Mesothelial cell of epicardium (in vitro differentiated cells): ENCODE results near the gene FAM184B. TPM values are rescaled to one million over a fixed set of nuclear protein-coding genes. Genes with fewer than 3 reads are reported as not detected.

Source experiments
- DNase-seq, 2 experiments: peaks; one replicate each; pipeline ENCODE4 v3.0.0; 2021; ENCODE audit warnings: low spot score in 2 of 2; ENCODE audit not compliant: unreplicated experiment in 2 of 2
- H3K27ac Mint-ChIP-seq: 2 replicates; pipeline ENCODE4 v1.8.0; 2021; ENCODE audit warnings: mixed read lengths
- H3K27me3 Mint-ChIP-seq: 2 replicates; pipeline ENCODE4 v1.8.0; 2021; ENCODE audit warnings: low read depth, mixed read lengths
- H3K36me3 Mint-ChIP-seq: 2 replicates; pipeline ENCODE4 v1.8.0; 2021; ENCODE audit warnings: mixed read lengths
- H3K4me1 Mint-ChIP-seq: 2 replicates; pipeline ENCODE4 v1.8.0; 2021; ENCODE audit warnings: mixed read lengths
- H3K4me3 Mint-ChIP-seq: 2 replicates; pipeline ENCODE4 v1.8.0; 2021; ENCODE audit warnings: mild to moderate bottlenecking, moderate library complexity, mixed read lengths
- H3K9me3 Mint-ChIP-seq: 2 replicates; pipeline ENCODE4 v1.8.0; 2021; ENCODE audit warnings: mixed read lengths
- total RNA-seq: library from RNA; stranded (reverse); gene quantifications from 3 replicates; pipeline ENCODE4 v1.2.1, GENCODE V29; 2021
- TF ChIP-seq, protein P1 (sequence below): fragments of 200-600 bp; sonication (generic); IDR thresholded peaks from one replicate; pipeline ENCODE4 v1.5.0; 2021; ENCODE audit warnings: antibody characterized with exemption; ENCODE audit not compliant: unreplicated experiment

The FAM184B gene
- total RNA-seq, 1 donor from 2014 or later = 0.04 TPM

DNA sequence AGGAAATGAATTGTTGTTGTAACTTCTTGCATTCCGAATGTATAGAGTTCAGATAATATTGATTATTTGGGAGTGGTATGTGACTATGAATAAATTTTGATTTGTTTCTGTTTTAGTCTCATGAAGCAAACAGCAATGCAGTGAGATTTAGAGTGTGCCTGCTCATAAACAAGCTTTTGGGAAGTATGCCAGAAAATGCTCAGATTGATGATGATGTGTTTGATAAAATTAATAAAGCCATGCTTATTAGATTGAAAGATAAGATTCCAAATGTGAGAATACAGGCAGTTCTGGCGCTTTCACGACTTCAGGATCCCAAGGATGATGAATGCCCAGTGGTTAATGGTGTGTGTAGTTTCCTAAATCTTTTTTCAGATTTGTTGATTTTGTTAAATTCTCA, 31.4 kb upstream of the FAM184B start:
- DNase-seq = no peak
- H3K36me3 Mint-ChIP-seq = no peaks in the 10 kb centered on the region
- H3K9me3 Mint-ChIP-seq = no peaks in the 10 kb centered on the region
- no peaks in the 10 kb centered on the region for H3K27me3 Mint-ChIP-seq
- no peak overlapping the region for H3K4me3 Mint-ChIP-seq
- peaks cover 35% of the 10 kb centered on the region for H3K4me1 Mint-ChIP-seq
- TF ChIP-seq, protein P1, sequence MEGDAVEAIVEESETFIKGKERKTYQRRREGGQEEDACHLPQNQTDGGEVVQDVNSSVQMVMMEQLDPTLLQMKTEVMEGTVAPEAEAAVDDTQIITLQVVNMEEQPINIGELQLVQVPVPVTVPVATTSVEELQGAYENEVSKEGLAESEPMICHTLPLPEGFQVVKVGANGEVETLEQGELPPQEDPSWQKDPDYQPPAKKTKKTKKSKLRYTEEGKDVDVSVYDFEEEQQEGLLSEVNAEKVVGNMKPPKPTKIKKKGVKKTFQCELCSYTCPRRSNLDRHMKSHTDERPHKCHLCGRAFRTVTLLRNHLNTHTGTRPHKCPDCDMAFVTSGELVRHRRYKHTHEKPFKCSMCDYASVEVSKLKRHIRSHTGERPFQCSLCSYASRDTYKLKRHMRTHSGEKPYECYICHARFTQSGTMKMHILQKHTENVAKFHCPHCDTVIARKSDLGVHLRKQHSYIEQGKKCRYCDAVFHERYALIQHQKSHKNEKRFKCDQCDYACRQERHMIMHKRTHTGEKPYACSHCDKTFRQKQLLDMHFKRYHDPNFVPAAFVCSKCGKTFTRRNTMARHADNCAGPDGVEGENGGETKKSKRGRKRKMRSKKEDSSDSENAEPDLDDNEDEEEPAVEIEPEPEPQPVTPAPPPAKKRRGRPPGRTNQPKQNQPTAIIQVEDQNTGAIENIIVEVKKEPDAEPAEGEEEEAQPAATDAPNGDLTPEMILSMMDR = no peak
- H3K27ac Mint-ChIP-seq = no peak overlapping the region

DNA sequence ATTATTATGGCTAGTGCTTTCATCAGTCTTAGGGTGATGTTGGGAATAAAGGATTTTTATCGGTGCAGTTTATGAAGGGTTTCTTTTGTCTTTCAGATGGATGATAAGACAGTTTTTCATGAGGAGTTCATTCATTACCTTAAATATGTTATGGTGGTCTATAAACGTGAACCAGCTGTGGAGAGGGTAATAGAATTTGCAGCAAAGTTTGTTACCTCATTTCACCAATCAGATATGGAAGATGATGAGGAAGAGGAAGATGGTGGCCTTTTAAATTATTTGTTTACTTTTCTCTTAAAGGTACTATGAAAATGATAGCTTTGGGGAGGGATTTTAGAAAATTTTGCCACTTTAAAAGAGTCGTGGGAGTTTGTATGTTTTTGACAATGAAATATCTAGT, 30.7 kb upstream of the FAM184B start:
- Mint-ChIP-seq H3K27ac (no peak overlapping the region), H3K4me1 (peaks cover 41% of the 10 kb centered on the region), H3K9me3 (no peaks in the 10 kb centered on the region), H3K27me3 (no peaks in the 10 kb centered on the region), H3K4me3 (peak overlapping the region; percentile 94), H3K36me3 (no peaks in the 10 kb centered on the region)
- DNase-seq = no peak
- TF ChIP-seq, protein P1 = no peak

DNA sequence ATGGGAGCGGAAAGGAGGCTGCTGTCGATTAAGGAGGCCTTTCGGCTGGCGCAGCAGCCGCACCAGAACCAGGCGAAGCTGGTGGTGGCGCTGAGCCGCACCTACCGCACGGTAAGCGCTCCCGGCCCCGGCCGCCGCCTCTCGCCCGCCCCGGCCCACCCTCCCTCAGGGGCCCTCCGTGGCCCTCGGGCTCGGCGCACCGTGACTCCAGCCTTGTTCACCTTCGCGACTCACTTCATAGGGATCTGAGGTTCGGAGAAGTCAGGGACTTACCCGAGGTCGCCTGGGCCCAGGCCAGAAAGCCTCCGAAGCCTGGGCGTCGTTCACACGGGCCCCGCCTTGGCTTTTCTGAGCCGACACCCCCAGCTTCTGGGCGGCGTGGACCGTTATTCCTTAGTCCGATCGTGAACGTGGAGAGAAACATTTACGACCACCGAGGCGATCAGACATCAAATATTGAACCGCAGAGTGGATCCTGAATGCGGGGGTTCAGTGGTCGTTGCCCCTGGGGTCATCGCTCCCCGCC, 29.7 kb upstream of the FAM184B start:
- DNase-seq = no peak
- H3K36me3 Mint-ChIP-seq = no peaks in the 10 kb centered on the region
- no peaks in the 10 kb centered on the region for H3K9me3 Mint-ChIP-seq
- H3K27me3 Mint-ChIP-seq = no peaks in the 10 kb centered on the region
- peak overlapping the region; percentile 94 for H3K4me3 Mint-ChIP-seq
- peak overlapping the region; percentile 100 for H3K27ac Mint-ChIP-seq
- peaks cover 47% of the 10 kb centered on the region for H3K4me1 Mint-ChIP-seq
- TF ChIP-seq, protein P1 = no peak

DNA sequence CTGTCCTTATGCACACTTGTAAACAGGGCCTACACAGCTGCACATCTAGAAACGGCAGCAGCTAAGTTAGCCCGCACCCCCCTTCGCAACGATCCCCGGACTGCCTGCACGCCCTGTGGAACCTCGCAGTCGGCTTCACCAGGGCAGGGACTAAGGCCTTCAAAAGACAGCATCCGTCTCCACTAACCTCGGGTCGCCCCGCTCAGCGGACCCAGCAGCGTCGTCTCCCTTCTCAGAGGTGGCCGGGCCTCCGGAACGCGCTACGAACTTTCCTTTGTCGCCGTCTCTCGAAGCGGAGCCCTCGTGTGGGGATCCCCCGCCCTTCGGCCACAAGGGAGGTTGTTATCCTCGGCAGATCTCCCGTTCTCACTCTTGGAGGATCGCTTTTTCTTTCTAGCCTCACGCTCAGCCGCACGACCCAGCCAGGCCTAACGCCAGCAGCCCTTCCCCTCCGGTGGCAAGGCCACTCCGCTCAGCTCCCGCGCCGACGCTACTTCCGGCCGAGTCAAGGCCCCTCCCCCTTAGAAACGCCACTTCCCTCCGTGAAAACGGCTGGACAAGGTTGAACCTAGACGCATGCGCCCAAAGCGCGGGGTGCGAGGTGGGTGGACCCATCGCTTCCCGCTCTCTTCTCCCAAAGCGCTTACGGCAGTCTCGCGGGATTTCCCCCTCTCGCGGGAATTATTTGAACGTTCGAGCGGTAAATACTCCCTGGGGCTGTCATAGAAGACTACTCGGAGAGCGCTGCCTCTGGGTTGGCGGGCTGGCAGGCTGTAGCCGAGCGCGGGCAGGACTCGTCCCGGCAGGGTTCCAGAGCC, 29.0 kb upstream of the FAM184B start, which contains the start of the genes DCAF16 and NCAPG:
Gene DCAF16, minus strand, starts transcription at position 498 of the 818 bp plus-strand sequence. CDS start 6,616 bp downstream, outside the sequence.
Gene NCAPG, plus strand, starts transcription at position 720 of the 818 bp plus-strand sequence. CDS start 99 bp downstream, outside the sequence.
- H3K27ac Mint-ChIP-seq = peak within 1 kb of the TSS; percentile 100
- DNase-seq = peak; percentile 98 to 100
- H3K4me3 Mint-ChIP-seq = peak within 1 kb of the TSS; percentile 94
- H3K36me3 Mint-ChIP-seq = peaks cover 2% of the 10 kb centered on the region
- H3K9me3 Mint-ChIP-seq = no peaks in the 10 kb centered on the region
- TF ChIP-seq, protein P1 = no peak
- no peaks in the 10 kb centered on the region for H3K27me3 Mint-ChIP-seq
- H3K4me1 Mint-ChIP-seq = peaks cover 47% of the 10 kb centered on the region

DNA sequence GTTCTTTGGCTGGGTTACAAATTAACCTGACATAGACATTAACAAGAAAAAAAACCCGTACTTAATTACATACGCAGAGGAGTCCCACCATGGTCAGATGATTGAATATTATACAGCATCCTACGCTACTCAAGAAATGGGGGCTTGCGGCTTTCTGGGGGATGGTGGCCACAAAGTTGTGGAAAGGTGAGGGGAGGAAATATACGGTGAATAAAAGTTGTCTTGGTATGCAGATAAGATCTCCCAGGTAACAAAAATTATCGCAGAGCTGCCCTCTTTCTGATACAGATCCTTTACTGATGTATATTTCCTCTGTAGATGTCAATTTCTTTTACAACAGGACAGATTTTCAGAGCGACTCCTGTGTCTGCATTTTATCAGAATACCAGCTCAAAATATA, 28.2 kb upstream of the FAM184B start:
- Mint-ChIP-seq H3K27ac (peak overlapping the region; percentile 100), H3K36me3 (peaks cover 2% of the 10 kb centered on the region)

More for the DNA sequence above, 28.2 kb upstream of the FAM184B start:
- peaks cover 47% of the 10 kb centered on the region for H3K4me1 Mint-ChIP-seq
- no peak for DNase-seq
- peak overlapping the region; percentile 94 for H3K4me3 Mint-ChIP-seq
- H3K27me3 Mint-ChIP-seq = no peaks in the 10 kb centered on the region
- H3K9me3 Mint-ChIP-seq = no peaks in the 10 kb centered on the region
- TF ChIP-seq, protein P1 = no peak
